ENCODE results near the gene SGCA. TPM values are rescaled to one million over a fixed set of nuclear protein-coding genes. Genes with fewer than 3 reads are reported as not detected.

The SGCA gene
- total RNA-seq, 1 experiment from 2014 or later = 0.24 TPM

DNA sequence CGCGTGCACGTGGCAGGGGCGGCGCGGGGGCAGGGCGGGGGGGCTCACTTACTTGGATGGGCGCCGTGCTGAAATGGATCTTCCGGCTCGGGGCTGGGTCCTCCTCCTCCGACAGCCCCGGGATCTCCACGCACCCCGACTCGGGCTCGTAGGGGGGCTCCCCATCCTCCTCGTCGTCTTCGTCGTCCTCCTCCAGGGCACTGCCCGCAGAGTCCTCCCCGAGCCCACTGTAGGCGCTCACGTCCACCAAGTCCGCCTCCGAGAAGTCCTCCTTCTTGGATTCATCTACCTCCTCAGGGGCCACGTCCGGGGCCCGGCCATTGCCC lies 16.8 kb upstream of the SGCA start:
- Histone ChIP-seq H2AK5ac (ENCODE audit: insufficient read length, low read length) (no peak overlapping the region), H4K91ac (ENCODE audit: insufficient read length, low read depth, low read length) (no peak overlapping the region), H4K20me1 (ENCODE audit: control insufficient read depth, insufficient read depth, insufficient read length) (peaks cover 3% of the 10 kb centered on the region), H2BK15ac (ENCODE audit: low read depth, low read length) (no peak overlapping the region), H3K4me2 (ENCODE audit: insufficient read depth, insufficient read length, low read length) (peak overlapping the region; percentile 45), H3K79me1 (ENCODE audit: insufficient read depth, low read depth, low read length, poor library complexity, severe bottlenecking) (no peaks in the 10 kb centered on the region), H2BK120ac (ENCODE audit: low read depth, low read length, poor library complexity, severe bottlenecking) (no peak overlapping the region), H3K79me2 (ENCODE audit: insufficient read depth, low read length) (no peaks in the 10 kb centered on the region), H2BK12ac (ENCODE audit: insufficient read length, low read depth, low read length) (no peak overlapping the region), H3K56ac (ENCODE audit: insufficient read length, low read depth, low read length) (no peak overlapping the region), H3T11ph (ENCODE audit: low read length) (no peak overlapping the region), H2BK20ac (ENCODE audit: low read depth, low read length, poor library complexity, severe bottlenecking) (no peak overlapping the region), H3K14ac (ENCODE audit: insufficient read depth, low read length) (no peak overlapping the region; the same call in 1 of the 2 replicates), H3K4me1 (ENCODE audit: insufficient read depth, low read length) (peaks cover 4% of the 10 kb centered on the region; the same call in 1 of the 2 replicates), H3K23me2 (ENCODE audit: insufficient read length, low read depth, low read length, poor library complexity, severe bottlenecking) (peaks cover 25% of the 10 kb centered on the region), H3K4ac (ENCODE audit: low read depth, low read length) (no peak overlapping the region), H4K5ac (ENCODE audit: insufficient read length, low read depth, low read length) (no peak overlapping the region), H3K9me3 (ENCODE audit: control insufficient read depth, low read depth, low read length) (no peaks in the 10 kb centered on the region), H3K18ac (ENCODE audit: insufficient read length, low read depth, low read length) (no peak overlapping the region), H3K9ac (ENCODE audit: extremely low read depth, insufficient read length, low read length) (no peak overlapping the region), H3K27me3 (ENCODE audit: insufficient read depth, low read length) (no peaks in the 10 kb centered on the region; the same call in 1 of the 2 replicates), H2AFZ (ENCODE audit: low read length) (no peak overlapping the region), H3K23ac (ENCODE audit: insufficient read length, low read depth, low read length) (no peak overlapping the region), H4K8ac (replicated peaks; ENCODE audit: insufficient read length, low read depth, low read length) (no peak overlapping the region), H3K27ac (ENCODE audit: insufficient read length, low read depth, low read length) (no peak overlapping the region), H2BK5ac (ENCODE audit: insufficient read length, low read length) (no peak overlapping the region)
- Mint-ChIP-seq H3K9me3 (no peaks in the 10 kb centered on the region), H3K4me3 (peak overlapping the region; percentile 75 to 88), H3K36me3 (ENCODE audit: insufficient read depth in 1 of 3, low read depth in 3 of 3) (peaks cover 2 to 14% (median 9%) of the 10 kb centered on the region in 3 experiments; a peak in 6 of 7 replicates), H3K27ac (no peak overlapping the region), H3K27me3 (ENCODE audit: low read depth) (peaks cover 13% of the 10 kb centered on the region), H3K4me1 (peaks cover 33 to 56% of the 10 kb centered on the region in 2 experiments)
- WGBS (ENCODE audit: extremely low coverage, insufficient read length, low lambda C conversion rate) = no CpG with 5 or more reads among the region's 30 CpGs
- no peak for TF ChIP-seq CTCF (conservative IDR thresholded peaks at IDR 0.05)
- DNase-seq = no peak

All from H9 (cell line).